ENCODE results near the gene AUTS2.

AUTS2 gene

DNA sequence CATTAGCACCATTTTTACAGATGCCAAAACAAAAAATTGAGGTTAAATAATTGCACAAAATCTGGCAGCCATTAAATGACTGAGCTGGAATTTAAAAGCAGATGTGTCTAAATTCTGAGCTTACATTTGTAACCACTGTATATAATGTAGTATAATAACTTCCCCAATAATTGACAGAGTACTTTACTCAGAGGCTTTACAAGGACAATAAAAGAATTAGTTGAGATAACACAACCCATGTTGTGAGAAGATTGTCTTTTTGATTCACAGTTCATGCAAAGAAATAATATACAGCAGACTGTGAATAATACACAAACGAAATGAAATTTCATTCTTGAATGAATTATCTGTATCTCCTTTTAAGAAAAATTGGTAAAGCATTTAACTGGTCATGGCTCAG is 417.1 kb downstream of the AUTS2 start:
- no peak for DNase-seq

DNA sequence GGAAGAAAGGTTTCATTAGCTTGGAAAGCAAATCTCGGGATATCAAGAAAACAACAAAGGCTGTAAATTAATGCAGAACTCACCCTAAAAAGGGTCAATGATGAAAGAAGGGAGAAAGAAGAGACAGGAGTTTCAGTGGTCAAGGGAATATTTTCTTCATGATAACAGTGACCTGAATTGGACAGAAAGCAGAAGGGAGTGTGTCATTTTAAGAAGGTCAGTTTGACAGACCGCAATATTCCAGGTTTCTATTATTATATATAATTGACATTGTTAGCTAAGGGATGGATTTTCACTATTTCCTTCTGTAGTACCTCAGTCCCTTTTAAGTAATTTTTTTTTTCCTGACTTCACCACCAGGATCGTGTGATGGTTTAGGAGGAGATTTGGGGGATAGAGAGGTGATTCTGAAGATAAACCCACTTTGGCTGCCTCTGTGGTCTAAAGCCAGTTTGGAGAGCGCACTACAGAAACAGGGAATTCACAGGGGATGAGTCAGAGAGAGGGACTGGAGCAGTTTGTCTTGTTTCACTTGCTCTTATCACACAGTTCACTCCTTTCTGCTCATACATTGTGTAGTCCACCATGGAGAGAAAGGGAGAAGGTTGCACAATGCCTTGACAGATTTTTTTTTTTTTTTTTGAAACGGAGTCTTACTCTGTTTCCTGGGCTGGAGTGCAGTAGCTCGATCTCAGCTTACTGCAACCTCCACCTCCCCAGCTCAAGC is 417.9 kb downstream of the AUTS2 start:
- DNase-seq = no peak

- no peak for DNase-seq
These were observed 419.1 kb downstream of the AUTS2 start for GRCh38 chr7:70017357-70017756.

- no peak for DNase-seq
These were observed 420.4 kb downstream of the AUTS2 start for GRCh38 chr7:70018700-70019099.

GRCh38 chr7:70027867-70028266 is 429.6 kb downstream of the AUTS2 start:
- DNase-seq = no peak

GRCh38 chr7:70028620-70029019 is 430.3 kb downstream of the AUTS2 start:
- DNase-seq = no peak

DNA sequence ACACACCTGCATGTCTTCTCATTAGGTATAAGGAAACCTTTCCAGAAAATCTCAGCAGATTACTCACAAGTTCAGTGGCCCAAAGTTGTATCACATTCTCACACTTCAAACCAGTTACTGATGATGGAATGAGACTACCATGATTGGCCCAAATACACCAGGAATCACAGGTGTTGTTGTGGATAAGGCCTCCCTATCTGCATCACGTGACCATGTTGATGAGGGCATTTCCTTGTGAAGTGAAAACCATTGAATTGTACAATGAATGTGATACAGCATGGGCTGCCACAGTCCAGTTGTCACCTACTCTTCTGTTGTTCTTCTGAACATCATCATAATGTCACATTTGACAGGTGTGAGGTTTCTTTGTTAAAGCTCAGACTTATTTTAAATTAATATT is 431.7 kb downstream of the AUTS2 start:
- no peak for DNase-seq

- no peak for DNase-seq
These were observed 432.5 kb downstream of the AUTS2 start for GRCh38 chr7:70030745-70031144.

DNA sequence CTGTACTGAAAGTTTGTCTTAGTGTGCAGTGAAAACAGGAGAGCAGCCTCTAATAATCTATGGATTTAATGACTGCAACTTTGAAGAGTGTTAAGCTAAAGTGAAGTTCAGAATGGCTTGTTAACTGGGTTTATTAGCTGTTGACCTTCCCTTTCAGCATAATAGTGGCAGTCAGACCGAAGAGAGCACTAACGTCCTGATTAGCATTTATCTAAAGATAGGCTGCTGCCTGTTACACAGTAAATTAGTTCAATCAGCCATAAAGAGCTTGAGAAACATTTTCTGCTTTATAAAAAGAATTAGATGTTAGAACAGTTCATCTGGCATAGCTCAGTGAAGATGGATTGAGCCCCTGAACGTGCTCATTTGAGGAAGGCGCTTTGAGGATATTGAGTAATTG is 433.0 kb downstream of the AUTS2 start:
- DNase-seq = no peak

GRCh38 chr7:70032649-70033048 is 434.4 kb downstream of the AUTS2 start:
- no peak for DNase-seq

DNA sequence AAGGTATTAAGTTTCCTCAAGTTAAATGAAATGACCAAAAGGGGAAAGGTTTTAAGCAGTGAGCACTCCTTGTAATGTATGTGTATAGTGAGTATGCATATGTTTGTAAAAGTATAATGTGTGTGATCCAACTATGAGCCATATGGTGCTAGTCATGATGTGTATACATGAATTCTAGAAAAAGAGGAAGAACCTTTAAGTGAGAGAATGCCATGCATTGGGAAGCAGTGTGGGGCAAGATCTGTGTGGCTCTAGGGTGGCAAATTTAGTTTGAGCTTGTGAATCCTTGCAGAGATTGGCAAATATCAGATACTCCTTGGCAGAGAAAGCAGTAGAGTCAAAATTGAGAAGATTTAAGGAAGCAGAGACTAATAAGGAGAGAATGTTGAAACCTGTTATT is 435.0 kb downstream of the AUTS2 start:
- DNase-seq = no peak

GRCh38 chr7:70034999-70035398 is 436.7 kb downstream of the AUTS2 start:
- no peak for DNase-seq

DNA sequence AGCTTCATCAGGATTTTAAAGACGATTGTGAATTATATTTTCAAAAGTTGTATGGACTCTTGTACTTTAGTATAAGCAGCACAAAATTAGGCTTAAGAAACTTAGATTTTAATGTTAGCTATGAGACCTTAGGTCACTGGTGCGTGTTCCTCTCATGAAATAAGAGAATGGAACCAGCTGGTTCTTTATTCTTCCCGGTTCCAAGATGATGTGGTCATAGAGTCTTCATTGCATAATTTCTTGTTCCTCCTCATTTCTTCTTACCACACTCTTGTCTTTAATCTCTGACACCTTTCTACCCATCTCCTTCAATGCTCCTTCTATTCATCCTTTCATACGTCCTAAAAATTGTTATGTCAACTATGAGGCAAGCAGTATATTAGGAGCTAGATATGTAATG is 437.2 kb downstream of the AUTS2 start:
- no peak for DNase-seq

DNA sequence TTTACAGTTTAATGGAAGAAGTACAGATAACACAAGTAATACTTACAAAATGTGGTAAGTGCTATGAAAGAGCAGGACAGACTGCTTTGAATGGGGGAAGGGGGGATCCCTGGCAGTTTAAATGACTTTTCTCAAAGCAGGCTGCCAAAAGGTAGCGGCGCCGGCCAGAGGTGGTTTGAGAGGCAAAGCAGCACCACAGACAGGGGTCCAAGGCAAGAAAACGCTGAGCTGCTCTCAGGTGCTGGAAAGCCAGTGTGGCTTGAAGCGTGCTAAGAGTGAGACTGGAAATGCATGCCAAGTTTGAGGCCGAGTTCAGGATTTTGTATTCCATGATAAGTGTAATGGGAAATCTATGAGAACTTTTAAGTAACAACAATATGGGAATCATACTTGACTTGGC is 437.7 kb downstream of the AUTS2 start:
- DNase-seq = no peak

- no peak for DNase-seq
These were observed 438.4 kb downstream of the AUTS2 start for GRCh38 chr7:70036695-70037094.

DNA sequence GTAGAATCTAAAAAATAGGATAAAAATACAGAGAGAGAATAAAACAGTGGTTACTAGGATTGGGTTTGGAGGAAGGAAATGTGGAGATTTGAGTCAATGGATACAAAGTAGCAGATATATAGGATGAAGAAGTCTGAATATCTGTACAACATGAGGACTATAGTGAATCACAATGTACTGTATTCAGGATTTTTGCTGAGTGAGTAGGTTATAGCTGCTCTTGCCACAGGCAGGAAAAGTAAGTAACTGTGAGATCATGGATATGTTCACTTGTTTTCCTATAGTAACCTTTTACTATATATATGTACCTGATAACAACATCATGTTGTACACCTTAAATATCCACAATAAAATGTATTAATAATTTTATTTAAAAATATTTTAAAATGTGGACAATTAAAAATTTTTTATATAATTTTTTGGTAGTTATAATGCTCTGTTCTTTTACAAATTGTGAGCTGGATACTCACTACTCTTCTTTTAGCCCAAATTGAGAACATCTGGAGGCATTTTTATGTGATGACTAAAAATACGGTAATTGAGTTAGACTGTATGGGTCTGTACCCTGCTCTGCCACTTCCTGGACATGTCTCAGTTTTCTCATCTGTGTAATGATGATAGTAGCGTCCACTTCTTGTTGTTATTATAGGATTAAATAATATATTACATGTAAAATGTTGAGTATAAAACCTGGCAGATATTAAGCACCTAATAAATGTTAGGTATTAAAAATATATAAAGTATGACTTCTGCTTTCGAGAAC is 439.1 kb downstream of the AUTS2 start:
- DNase-seq = no peak

GRCh38 chr7:70040051-70040450 is 441.8 kb downstream of the AUTS2 start:
- no peak for DNase-seq

DNA sequence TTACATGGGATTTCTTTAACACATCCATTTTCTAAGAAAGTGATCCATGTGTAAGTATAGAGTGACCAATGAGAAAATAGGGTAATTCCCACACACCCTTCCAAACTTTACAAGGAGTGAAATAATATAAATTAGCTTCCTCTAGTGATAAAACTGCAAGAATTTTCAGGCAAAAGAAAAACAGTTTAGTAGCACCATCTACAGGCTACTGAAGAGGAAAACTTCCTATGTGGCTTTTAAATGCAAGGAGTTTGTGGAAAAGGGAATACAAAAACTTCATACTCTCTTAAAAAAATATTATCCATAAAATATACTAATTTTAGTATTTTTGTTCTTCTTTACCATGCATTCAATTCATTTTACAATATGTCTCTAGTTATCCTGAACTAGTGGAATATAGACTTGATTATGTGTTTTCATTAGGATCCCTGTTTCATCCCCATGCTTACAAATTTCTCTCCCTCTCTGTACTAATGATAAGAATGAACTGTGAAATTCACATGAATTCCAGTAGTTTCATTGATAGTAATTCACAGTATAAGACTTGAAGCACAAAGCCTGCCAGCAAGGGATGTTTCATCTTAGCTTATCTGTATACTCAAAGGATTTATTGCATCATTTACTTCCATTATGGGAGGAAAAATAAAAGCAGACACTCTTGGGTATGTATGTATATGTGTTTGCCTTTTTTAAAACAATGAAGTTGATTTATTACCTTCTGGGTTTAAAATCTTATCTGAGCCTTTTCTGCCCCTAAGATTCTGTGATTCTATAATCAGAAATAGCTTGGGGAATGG is 442.9 kb downstream of the AUTS2 start:
- no peak for DNase-seq

GRCh38 chr7:70042533-70042932 is 444.3 kb downstream of the AUTS2 start:
- DNase-seq = no peak

- DNase-seq = no peak
These were observed 444.8 kb downstream of the AUTS2 start for GRCh38 chr7:70043015-70043538.

GRCh38 chr7:70044064-70044463 is 445.8 kb downstream of the AUTS2 start:
- no peak for DNase-seq

DNA sequence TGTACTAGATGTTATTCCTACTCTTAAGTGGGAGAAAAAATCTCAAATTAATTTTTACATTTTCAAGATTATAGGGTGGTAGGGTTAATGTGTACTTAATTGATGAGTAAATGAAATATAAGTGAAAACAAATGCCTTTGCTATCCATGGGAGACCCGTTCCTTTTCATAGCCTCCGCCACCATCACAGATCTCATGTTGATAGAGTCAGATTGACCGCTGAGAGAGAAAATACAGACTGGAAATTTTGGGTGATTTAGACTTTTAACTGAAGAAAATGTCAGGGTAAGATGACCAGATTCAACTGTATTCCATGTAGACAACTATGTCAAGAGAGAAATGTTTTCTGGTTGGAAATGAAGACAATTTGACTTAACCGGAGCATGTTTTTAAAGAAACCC is 446.2 kb downstream of the AUTS2 start:
- no peak for DNase-seq

GRCh38 chr7:70044981-70045380 is 446.7 kb downstream of the AUTS2 start:
- no peak for DNase-seq

DNA sequence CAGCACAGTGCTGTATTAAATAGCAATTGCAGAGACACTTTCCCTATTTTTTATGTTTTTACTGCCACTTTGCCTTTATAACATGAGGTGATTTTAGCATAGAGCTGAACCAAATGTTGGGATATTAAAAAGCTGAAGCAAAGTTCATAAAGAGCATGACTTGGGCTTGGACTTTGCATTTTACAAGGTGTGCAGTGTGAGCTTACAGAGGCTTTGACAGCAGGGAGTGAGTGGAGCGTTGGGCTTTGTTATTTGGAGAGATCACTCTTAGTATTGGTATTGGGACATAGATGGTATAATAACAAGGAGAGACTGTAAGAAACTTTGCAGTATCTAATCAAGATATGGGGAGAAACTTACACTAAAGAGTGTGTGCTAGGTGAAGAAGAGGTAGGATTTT is 449.1 kb downstream of the AUTS2 start:
- no peak for DNase-seq
